HCT116 (cell line): Measurements from ENCODE around the gene IRX1.

Source experiments
- ATF3 ChIP-seq: IDR thresholded peaks from 2 replicates; pipeline ENCODE4 v1.6.1; 2012
- CEBPB ChIP-seq: IDR thresholded peaks from 2 replicates; pipeline ENCODE4 v1.6.1; 2012; ENCODE audit warnings: low read depth
- ELF1 ChIP-seq: IDR thresholded peaks from 2 replicates; pipeline ENCODE4 v1.6.1; 2012; ENCODE audit warnings: low read depth, borderline replicate concordance
- EZH2 ChIP-seq: fragments of 200-600 bp; sonication (generic); IDR thresholded peaks from 2 replicates; pipeline ENCODE4 v1.6.1; 2017; ENCODE audit warnings: antibody characterized with exemption, mixed run types
- POLR2A ChIP-seq: IDR thresholded peaks from 2 replicates; pipeline ENCODE4 v1.7.0; 2011; ENCODE audit warnings: borderline replicate concordance; ENCODE audit not compliant: insufficient read depth, insufficient read length; ENCODE audit errors: extremely low read depth
- POLR2AphosphoS5 ChIP-seq: IDR thresholded peaks from 2 replicates; pipeline ENCODE4 v1.6.1; 2011; ENCODE audit warnings: mild to moderate bottlenecking, low read depth, low read length, moderate library complexity
- RAD21 ChIP-seq: IDR thresholded peaks from 2 replicates; pipeline ENCODE4 v1.6.1; 2012; ENCODE audit warnings: low read depth, mild to moderate bottlenecking
- SP1 ChIP-seq: IDR thresholded peaks from 2 replicates; pipeline ENCODE4 v1.6.1; 2012; ENCODE audit warnings: low read depth
- YY1 ChIP-seq: IDR thresholded peaks from 2 replicates; pipeline ENCODE4 v1.6.1; 2011; ENCODE audit warnings: low read length, low read depth, moderate library complexity, mild to moderate bottlenecking; ENCODE audit not compliant: insufficient replicate concordance; ENCODE audit errors: extremely low read depth
- ZBTB33 ChIP-seq: IDR thresholded peaks from 2 replicates; pipeline ENCODE4 v1.6.1; 2011; ENCODE audit warnings: mild to moderate bottlenecking, low read length, moderate library complexity; ENCODE audit not compliant: insufficient replicate concordance; ENCODE audit errors: extremely low read depth
- ZFX ChIP-seq: fragments of 450-650 bp; IDR thresholded peaks from 2 replicates; pipeline ENCODE4 v1.6.1; 2017
- TF ChIP-seq, protein P1 (sequence below), 3 experiments: fragments of 200-600 bp in 1 of 3; sonication (generic) in 1 of 3; IDR thresholded peaks in 2 of 3; conservative IDR thresholded peaks in 1 of 3; 2 replicates each; pipeline ENCODE4 v1.5.1; 2012 to 2017; ENCODE audit warnings: low read depth in 2 of 3, low read length in 2 of 3, antibody characterized with exemption in 1 of 3, borderline replicate concordance in 1 of 3, control low read depth in 1 of 3, mild to moderate bottlenecking in 1 of 3, mixed read lengths in 1 of 3, mixed run types in 1 of 3, moderate library complexity in 1 of 3; ENCODE audit not compliant: insufficient read depth in 1 of 3
- TF ChIP-seq, protein P2 (sequence below): IDR thresholded peaks from 2 replicates; pipeline ENCODE4 v1.6.1; 2012
- TF ChIP-seq, protein P3 (sequence below): IDR thresholded peaks from 2 replicates; pipeline ENCODE4 v1.6.1; 2012; ENCODE audit warnings: low read depth

- no peak for TF ChIP-seq ATF3
- TF ChIP-seq, protein P1, sequence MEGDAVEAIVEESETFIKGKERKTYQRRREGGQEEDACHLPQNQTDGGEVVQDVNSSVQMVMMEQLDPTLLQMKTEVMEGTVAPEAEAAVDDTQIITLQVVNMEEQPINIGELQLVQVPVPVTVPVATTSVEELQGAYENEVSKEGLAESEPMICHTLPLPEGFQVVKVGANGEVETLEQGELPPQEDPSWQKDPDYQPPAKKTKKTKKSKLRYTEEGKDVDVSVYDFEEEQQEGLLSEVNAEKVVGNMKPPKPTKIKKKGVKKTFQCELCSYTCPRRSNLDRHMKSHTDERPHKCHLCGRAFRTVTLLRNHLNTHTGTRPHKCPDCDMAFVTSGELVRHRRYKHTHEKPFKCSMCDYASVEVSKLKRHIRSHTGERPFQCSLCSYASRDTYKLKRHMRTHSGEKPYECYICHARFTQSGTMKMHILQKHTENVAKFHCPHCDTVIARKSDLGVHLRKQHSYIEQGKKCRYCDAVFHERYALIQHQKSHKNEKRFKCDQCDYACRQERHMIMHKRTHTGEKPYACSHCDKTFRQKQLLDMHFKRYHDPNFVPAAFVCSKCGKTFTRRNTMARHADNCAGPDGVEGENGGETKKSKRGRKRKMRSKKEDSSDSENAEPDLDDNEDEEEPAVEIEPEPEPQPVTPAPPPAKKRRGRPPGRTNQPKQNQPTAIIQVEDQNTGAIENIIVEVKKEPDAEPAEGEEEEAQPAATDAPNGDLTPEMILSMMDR (IDR thresholded peaks at IDR 0.05 in 2 of 3, conservative IDR thresholded peaks at IDR 0.05 in 1 of 3; ENCODE audit: borderline replicate concordance in 1 of 3, insufficient read depth in 1 of 3, low read depth in 2 of 3, low read length in 2 of 3) = no peak
- TF ChIP-seq ELF1 = no peak
- TF ChIP-seq POLR2A = no peak
- TF ChIP-seq POLR2AphosphoS5 = no peak
- TF ChIP-seq, protein P2, sequence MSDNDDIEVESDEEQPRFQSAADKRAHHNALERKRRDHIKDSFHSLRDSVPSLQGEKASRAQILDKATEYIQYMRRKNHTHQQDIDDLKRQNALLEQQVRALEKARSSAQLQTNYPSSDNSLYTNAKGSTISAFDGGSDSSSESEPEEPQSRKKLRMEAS = no peak
- TF ChIP-seq RAD21 = no peak
- TF ChIP-seq, protein P3, sequence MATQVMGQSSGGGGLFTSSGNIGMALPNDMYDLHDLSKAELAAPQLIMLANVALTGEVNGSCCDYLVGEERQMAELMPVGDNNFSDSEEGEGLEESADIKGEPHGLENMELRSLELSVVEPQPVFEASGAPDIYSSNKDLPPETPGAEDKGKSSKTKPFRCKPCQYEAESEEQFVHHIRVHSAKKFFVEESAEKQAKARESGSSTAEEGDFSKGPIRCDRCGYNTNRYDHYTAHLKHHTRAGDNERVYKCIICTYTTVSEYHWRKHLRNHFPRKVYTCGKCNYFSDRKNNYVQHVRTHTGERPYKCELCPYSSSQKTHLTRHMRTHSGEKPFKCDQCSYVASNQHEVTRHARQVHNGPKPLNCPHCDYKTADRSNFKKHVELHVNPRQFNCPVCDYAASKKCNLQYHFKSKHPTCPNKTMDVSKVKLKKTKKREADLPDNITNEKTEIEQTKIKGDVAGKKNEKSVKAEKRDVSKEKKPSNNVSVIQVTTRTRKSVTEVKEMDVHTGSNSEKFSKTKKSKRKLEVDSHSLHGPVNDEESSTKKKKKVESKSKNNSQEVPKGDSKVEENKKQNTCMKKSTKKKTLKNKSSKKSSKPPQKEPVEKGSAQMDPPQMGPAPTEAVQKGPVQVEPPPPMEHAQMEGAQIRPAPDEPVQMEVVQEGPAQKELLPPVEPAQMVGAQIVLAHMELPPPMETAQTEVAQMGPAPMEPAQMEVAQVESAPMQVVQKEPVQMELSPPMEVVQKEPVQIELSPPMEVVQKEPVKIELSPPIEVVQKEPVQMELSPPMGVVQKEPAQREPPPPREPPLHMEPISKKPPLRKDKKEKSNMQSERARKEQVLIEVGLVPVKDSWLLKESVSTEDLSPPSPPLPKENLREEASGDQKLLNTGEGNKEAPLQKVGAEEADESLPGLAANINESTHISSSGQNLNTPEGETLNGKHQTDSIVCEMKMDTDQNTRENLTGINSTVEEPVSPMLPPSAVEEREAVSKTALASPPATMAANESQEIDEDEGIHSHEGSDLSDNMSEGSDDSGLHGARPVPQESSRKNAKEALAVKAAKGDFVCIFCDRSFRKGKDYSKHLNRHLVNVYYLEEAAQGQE = no peak
- no peak for TF ChIP-seq EZH2
- no peak for TF ChIP-seq ZBTB33
- no peak for TF ChIP-seq SP1
- no peak for TF ChIP-seq CEBPB
- TF ChIP-seq ZFX = no peak
- no peak for TF ChIP-seq YY1
These were observed 3.3 kb upstream of the IRX1 start for GRCh38 chr5:3592298-3592697.
